ENCODE measurements around the gene FSD1.

FSD1 gene

GRCh38 chr19:4304538-4305256, at the start of gene FSD1:
TSS of gene FSD1 (plus strand) at chr19:4304598. CDS start at chr19:4304747, 149 bp downstream.
- Histone ChIP-seq H3K27me3 (ENCODE audit: insufficient read depth, low read length, poor library complexity, severe bottlenecking) (no peaks in the 10 kb centered on the region), H3K79me2 (ENCODE audit: insufficient read depth, low read length) (no peaks in the 10 kb centered on the region), H3F3A (ENCODE audit: low read depth) (no peaks in the 10 kb centered on the region), H3K9me2 (replicated peaks; ENCODE audit: low read depth, low read length) (no peaks in the 10 kb centered on the region), H4K20me1 (ENCODE audit: insufficient read depth, low read length, poor library complexity, severe bottlenecking) (no peaks in the 10 kb centered on the region), H3K9me3 (ENCODE audit: insufficient read depth, low read depth, low read length) (no peaks in the 10 kb centered on the region), H3K36me3 (ENCODE audit: insufficient read depth, low read length) (no peaks in the 10 kb centered on the region), H3K9ac (ENCODE audit: low read depth, low read length, poor library complexity, severe bottlenecking) (no peak within 1 kb of the TSS), H2AFZ (ENCODE audit: low read length) (peak within 1 kb of the TSS; percentile 24), H3K4me3 (ENCODE audit: low read length, poor library complexity, severe bottlenecking) (peak within 1 kb of the TSS; percentile 68), H3K4me2 (ENCODE audit: low read depth, low read length, poor library complexity, severe bottlenecking) (peak within 1 kb of the TSS; percentile 18), H3K4me1 (ENCODE audit: insufficient read depth, low read length, poor library complexity, severe bottlenecking) (peaks cover 4% of the 10 kb centered on the region)
- TF ChIP-seq CTCF (conservative IDR thresholded peaks at IDR 0.05; ENCODE audit: low read length) (no peak), EZH2phosphoT487 (IDR thresholded peaks at IDR 0.05; ENCODE audit: borderline replicate concordance) (no peak)

GRCh38 chr19:4256563-4256962, 47.8 kb upstream of the FSD1 start:
- Histone ChIP-seq H3K4me1 (ENCODE audit: insufficient read depth, low read length, poor library complexity, severe bottlenecking) (no peaks in the 10 kb centered on the region), H3F3A (ENCODE audit: low read depth) (no peaks in the 10 kb centered on the region), H3K9ac (ENCODE audit: low read depth, low read length, poor library complexity, severe bottlenecking) (no peak overlapping the region), H3K79me2 (ENCODE audit: insufficient read depth, low read length) (no peaks in the 10 kb centered on the region), H3K9me3 (ENCODE audit: insufficient read depth, low read depth, low read length) (peaks cover 4% of the 10 kb centered on the region; the same call in 1 of the 2 replicates), H3K4me3 (ENCODE audit: low read length, poor library complexity, severe bottlenecking) (no peak overlapping the region), H3K9me2 (replicated peaks; ENCODE audit: low read depth, low read length) (no peaks in the 10 kb centered on the region), H4K20me1 (ENCODE audit: insufficient read depth, low read length, poor library complexity, severe bottlenecking) (no peaks in the 10 kb centered on the region), H3K4me2 (ENCODE audit: low read depth, low read length, poor library complexity, severe bottlenecking) (no peak overlapping the region), H2AFZ (ENCODE audit: low read length) (no peak overlapping the region), H3K36me3 (ENCODE audit: insufficient read depth, low read length) (peaks cover 48% of the 10 kb centered on the region), H3K27me3 (ENCODE audit: insufficient read depth, low read length, poor library complexity, severe bottlenecking) (no peaks in the 10 kb centered on the region)
- peak; percentile 36 for TF ChIP-seq CTCF (conservative IDR thresholded peaks at IDR 0.05; ENCODE audit: low read length)
- no peak for TF ChIP-seq EZH2phosphoT487 (IDR thresholded peaks at IDR 0.05; ENCODE audit: borderline replicate concordance)

GRCh38 chr19:4257025-4257424, 47.4 kb upstream of the FSD1 start:
- H3K79me2 ChIP-seq (ENCODE audit: insufficient read depth, low read length): no peaks in the 10 kb centered on the region
- peaks cover 50% of the 10 kb centered on the region for H3K36me3 ChIP-seq (ENCODE audit: insufficient read depth, low read length)
- TF ChIP-seq EZH2phosphoT487 (IDR thresholded peaks at IDR 0.05; ENCODE audit: borderline replicate concordance) (no peak), CTCF (conservative IDR thresholded peaks at IDR 0.05; ENCODE audit: low read length) (no peak)
- no peak overlapping the region for H3K4me2 ChIP-seq (ENCODE audit: low read depth, low read length, poor library complexity, severe bottlenecking)
- H4K20me1 ChIP-seq (ENCODE audit: insufficient read depth, low read length, poor library complexity, severe bottlenecking): no peaks in the 10 kb centered on the region
- no peaks in the 10 kb centered on the region for H3F3A ChIP-seq (ENCODE audit: low read depth)
- H3K9me3 ChIP-seq (ENCODE audit: insufficient read depth, low read depth, low read length): peaks cover 4% of the 10 kb centered on the region; the same call in 1 of the 2 replicates
- no peak overlapping the region for H3K4me3 ChIP-seq (ENCODE audit: low read length, poor library complexity, severe bottlenecking)
- H3K27me3 ChIP-seq (ENCODE audit: insufficient read depth, low read length, poor library complexity, severe bottlenecking): no peaks in the 10 kb centered on the region
- no peak overlapping the region for H2AFZ ChIP-seq (ENCODE audit: low read length)
- no peaks in the 10 kb centered on the region for H3K4me1 ChIP-seq (ENCODE audit: insufficient read depth, low read length, poor library complexity, severe bottlenecking)
- no peak overlapping the region for H3K9ac ChIP-seq (ENCODE audit: low read depth, low read length, poor library complexity, severe bottlenecking)
- no peaks in the 10 kb centered on the region for H3K9me2 ChIP-seq (replicated peaks; ENCODE audit: low read depth, low read length)
